WTC11 (cell line): ENCODE results near the gene ZNF627.

Experiments used
- CBFB ChIP-seq: sonication (generic); formaldehyde crosslinking; IDR thresholded peaks from 2 replicates; pipeline ENCODE4 v1.8.1; 2022; ENCODE audit warnings: mild to moderate bottlenecking, low read depth, missing genetic modification reagents
- NFYB ChIP-seq: sonication (generic); formaldehyde crosslinking; conservative IDR thresholded peaks from 2 replicates; pipeline ENCODE4 v1.8.0; 2022; ENCODE audit warnings: low read depth, missing genetic modification reagents
- TCF7 ChIP-seq: sonication (generic); formaldehyde crosslinking; IDR thresholded peaks from 2 replicates; pipeline ENCODE4 v1.8.0; 2022; ENCODE audit warnings: mild to moderate bottlenecking, low read depth, missing genetic modification reagents, moderate library complexity
- TF ChIP-seq, protein P1 (sequence below): fragments of 200-600 bp; IDR thresholded peaks from 2 replicates; pipeline ENCODE4 v1.8.0; 2022; ENCODE audit warnings: antibody characterized with exemption

DNA sequence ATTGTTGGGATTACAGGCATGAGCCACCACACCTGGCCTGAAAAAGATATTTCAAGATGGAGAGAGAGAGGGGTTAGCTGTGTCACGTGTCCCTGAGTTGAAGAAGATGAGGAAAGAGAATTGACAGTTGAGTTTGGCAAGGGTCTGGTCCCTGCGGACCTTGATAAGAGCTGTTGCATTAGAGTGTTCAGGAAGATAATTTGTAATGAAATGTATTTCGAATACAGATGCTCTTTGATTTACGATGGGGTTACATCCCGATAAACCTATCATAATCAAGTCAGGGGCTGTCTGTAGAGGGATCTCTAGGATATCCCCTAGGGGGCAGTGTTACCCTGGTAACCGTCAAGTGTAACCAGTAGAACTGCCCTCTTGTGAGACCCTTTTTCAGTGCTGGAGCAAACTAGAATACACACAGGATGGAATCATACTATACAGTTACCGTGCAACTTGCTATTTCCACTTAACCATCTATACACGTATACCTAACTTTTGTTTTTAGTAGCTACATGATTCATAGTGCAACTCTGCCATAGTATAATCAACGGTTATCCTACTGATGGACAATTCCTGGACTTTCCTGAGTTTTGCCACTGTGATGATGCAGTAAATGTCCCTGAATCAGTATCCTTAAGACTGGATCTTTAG is 36.8 kb upstream of the ZNF627 start:
- TF ChIP-seq, protein P1, sequence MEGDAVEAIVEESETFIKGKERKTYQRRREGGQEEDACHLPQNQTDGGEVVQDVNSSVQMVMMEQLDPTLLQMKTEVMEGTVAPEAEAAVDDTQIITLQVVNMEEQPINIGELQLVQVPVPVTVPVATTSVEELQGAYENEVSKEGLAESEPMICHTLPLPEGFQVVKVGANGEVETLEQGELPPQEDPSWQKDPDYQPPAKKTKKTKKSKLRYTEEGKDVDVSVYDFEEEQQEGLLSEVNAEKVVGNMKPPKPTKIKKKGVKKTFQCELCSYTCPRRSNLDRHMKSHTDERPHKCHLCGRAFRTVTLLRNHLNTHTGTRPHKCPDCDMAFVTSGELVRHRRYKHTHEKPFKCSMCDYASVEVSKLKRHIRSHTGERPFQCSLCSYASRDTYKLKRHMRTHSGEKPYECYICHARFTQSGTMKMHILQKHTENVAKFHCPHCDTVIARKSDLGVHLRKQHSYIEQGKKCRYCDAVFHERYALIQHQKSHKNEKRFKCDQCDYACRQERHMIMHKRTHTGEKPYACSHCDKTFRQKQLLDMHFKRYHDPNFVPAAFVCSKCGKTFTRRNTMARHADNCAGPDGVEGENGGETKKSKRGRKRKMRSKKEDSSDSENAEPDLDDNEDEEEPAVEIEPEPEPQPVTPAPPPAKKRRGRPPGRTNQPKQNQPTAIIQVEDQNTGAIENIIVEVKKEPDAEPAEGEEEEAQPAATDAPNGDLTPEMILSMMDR, result peak; percentile 82
- TF ChIP-seq CBFB, result no peak
- no peak for TF ChIP-seq TCF7
- TF ChIP-seq NFYB (CRISPR knock-in tag), result no peak
